OCI-M2 (cell line): ENCODE results near the gene DHX40.
"Not testable (repeated sequence)": the region's sequence is repeated elsewhere in the genome, so short reads cannot be mapped to it uniquely, and the experiment has no call there.

ENCODE experiments used
- DNase-seq: peaks from one replicate; lab custom pipeline; 2025; ENCODE audit not compliant: unreplicated experiment; lab: John Stamatoyannopoulos, UW

Gene DHX40

DNA sequence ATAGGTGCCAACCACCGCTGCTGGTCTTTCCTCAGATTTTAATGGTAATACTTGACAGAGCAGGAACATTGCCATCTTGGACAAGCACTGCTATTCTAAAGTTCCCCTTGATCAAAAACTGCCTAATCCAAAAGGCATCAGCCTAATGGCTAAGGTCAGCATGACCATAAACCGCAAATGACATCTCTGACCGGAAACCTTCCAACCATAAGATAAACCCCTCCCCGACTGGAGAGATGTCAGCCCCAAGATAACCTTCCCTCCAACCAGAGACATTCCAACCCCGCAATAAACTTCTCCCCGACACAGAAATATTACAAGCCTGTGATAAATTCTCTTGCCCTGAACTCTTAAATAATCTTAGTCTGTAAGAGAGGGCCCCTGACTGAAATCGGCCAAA lies 7.4 kb upstream of the DHX40 start:
- DNase-seq = no peak

DNA sequence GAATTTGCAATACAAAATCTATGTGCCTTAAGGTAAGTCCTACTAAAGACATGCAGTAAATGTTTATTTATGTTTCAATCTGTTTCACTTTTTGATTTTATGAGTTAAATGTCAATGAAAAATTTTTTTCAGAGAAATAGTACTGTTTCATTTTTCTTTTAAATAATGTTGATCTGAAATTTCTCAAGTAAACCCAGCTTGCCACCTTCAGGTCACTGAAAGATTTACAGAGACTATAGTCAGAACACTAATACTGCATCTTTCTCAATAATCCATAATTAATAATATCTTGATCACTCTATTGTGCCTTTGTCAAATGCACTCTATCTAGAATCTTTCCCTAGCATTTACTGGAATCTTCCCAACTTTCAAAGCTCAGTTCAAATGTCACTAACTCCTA lies 6.5 kb upstream of the DHX40 start:
- DNase-seq = no peak

DNA sequence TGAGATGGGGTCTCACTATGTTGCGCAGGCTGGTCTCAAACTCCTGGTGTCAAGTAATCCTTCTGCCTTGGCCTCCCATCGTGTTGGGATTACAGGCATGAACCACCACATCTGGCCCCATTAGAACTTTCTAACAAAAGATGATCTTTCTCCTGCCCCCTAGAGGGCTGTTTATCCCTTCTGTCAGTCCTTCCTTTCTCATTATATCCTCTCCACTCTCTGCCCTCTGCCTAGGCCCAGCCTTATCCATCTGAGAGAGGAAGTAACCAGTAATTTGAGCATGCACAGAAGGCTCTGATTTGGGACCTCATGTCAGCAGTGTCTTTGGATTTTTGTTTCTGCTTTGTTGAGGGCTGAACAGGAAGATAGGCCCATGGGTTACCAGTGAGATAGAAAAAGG lies 4.4 kb upstream of the DHX40 start:
- DNase-seq = peak; percentile 38

DNA sequence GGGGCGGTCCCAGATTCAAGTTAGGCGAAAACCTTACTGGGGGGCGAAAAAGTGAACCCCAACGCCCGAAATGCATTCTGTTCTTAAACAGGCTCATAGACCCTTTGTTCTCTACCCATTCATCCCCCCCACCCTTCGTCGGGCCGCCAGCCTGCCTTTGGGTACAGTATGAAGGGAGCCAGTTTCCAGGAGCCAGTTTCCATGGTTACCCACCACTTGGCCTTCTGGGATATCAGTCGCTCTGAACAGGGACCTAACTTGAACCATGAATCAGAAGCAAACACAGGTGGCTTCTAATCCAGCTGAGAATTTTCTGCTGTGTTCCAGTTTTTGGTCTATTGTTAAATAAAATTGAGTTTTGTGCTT lies 532 bp downstream of the DHX40 start:
- no peak for DNase-seq

DNA sequence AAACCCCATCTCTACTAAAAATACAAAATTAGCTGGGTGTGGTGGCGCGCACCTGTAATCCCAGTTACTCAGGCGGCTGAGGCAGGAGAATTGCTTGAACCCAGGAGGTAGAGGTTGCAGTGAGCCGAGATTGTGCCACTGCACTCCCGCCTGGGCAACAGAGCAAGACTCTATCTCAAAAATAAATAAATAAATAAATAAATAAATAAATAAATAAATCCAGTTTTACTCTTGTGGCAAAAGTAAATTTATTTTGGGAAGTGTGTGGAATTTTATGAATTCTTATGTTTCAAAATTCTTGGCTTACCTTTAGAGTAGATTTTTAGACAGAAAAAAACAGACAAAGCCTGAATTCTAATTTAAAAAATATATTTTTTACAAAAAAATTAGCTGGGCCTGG lies 3.7 kb downstream of the DHX40 start:
- not testable (repeated sequence) for DNase-seq

DNA sequence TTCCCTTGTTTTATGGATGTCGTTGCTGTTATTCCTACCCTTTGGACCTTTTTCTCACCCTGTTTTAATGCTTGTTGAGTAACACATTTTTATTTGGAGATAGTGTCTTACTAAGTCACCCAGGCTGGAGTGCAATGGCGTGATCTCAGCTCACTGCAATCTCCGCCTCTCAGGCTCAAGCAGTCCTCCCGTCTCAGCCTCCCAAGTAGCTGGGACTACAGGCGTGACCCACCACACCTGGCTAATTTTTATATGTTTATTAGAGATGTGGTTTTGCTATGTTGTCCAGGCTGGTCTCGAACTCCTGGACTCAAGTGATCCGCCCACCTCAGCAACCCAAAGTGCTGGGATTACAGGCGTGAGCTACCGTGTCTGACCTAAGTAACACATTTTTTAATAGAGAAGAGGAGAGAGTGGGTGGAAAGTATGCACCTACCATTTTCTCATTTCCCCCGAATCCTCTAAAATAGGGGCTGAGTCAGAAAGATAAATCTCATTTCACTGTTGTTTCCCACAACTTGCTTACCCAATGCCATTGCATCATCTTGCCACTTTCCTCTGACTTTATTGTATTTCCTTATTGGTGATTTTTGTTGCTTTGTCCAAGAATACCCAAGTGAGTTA lies 7.0 kb downstream of the DHX40 start:
- no peak for DNase-seq

DNA sequence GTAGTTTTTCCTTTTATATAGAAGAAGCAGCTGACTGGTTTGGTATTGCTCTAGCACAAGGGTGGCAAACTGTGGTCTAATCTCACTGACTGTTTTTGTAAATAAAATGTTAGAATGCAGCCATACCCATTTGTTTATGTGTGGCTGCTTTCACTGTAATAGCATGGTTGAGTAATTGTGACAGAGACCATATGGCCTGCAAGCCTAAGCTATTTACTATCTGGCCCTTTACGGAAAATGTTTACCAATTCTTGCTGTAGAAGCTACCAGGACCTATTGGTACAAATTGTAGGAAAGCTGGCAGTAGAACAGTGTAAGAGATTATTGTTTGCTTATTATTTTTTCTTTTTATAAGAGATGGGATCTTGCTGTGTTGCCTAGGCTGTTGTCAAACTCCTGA lies 18.8 kb downstream of the DHX40 start:
- DNase-seq = not testable (repeated sequence)

DNA sequence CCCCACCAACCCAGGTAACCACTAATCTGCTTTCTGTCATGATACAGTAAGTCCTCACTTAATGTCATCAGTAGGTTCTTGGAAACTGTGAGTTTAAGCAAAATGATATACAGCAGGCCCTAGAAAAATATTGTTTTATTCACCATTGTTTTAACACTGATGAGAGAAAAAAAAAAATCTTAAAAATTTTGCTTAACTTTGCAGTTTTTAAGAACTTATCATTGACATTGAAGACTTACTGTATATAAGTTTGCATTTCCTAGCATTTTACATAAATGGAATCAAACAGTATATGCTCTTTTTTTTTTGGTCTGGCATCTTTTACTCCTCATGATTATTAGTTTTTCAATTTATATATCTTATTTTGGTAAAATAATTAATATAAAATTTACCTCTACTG lies 34.8 kb downstream of the DHX40 start:
- no peak for DNase-seq

DNA sequence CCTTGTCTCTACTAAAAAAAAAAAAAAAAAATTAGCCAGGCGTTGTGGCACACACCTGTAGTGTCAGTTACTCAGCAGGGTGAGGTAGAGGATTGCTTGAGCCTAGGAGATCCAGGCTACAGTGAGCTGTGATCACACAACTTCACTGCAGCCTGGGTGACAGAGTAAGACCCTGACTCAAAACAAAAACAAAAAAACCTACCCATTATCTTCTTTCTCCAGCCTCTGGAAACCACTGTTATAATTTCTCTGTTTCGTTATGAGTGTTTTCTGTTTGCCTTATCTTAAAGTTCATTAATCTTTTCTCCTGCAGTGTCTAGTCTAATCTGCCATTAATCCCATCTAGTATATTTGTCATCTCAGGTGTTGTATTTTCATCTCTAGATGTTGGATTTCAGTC lies 35.7 kb downstream of the DHX40 start:
- no peak for DNase-seq

DNA sequence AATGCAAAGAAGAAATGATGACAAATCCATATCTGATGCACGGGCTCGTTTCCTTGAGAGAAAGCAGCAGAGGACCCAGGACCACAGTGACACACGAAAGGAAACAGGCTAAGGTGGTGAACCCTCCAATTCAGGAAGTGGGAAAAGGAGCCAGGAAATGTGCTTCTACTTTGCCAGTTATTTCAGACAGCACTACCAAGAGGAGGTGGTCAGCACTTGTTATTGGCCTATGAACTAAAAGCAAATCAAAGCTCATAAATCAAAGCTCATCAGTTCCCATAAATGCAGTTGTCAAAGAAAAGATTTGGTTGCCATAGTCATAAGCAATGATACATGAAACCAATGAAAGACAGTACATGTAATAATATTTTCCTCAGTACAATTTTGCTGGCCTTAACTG lies 41.7 kb downstream of the DHX40 start:
- no peak for DNase-seq

DNA sequence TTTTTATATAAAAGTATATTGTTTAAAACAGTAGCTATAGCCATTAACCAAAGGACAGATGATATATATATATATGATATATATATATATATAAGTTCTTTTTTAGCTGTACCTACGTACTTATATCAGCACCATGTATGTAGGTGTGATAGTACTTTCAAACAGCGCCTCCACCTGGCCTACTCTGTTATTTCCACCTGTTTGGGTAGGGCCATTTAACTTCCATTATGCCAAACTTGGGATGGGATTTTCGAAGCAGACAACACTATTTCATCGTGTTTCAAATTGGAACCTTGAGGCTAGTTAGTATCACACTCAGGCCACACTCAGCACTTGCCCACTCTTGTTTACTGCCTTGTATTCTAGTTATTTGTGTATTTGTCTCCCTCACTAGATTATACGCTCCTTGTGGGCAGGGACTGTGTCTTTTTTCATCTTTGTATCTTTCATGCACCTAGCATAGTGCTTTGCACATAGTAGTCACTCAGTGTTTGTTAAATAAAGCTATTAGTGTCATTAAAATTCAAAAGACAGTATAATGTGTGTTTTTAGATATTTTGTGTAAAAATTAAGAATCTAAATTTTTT lies 42.5 kb downstream of the DHX40 start:
- DNase-seq = no peak

DNA sequence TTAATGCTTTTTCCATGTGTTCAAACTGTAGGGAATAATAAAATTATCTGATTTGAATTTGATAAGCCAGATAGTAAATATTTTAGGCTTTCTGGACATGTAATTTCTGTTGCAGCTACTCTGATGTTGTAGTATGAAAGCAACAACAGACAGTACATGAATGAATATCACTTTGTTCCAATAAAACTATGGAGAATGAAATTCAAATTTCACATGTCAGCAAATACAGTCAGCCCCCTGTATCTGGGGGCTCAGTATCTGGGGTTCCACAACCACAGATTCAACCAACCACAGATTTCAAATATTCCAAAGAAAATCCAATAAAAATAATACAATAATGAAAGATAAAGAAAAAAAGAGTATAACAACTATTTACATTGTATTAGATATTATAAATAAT lies 46.1 kb downstream of the DHX40 start:
- DNase-seq = no peak

DNA sequence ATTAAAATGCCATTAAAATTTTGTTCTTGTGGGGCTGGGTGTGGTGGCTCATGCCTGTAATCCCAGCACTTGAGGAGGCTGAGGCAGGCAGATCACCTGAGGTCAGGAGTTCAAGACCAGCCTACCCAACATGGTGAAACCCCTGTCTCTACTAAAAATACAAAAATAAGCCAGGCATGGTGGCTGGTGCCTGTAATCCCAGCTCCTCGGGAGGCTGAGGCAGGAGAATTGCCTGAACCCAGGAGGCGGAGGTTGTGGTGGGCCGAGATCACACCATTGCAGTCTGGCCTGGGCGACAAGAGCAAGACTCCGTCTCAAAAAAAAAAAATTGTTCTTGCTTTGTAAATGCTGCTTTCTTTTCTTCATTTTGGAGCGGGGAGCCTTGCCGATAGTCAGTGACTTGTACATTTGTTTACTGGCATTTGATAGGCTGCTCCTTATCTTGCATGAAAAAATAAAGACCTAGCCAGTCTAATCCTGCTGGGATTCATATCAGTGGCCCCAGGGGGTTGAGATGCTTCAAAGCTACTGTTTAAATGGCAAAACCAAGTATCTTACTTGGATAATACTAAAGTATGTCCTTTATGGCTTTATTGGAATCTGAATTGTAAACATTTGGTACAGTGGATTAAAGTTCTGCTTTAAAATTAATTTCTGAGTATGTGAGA lies 51.0 kb downstream of the DHX40 start:
- DNase-seq = no peak

DNA sequence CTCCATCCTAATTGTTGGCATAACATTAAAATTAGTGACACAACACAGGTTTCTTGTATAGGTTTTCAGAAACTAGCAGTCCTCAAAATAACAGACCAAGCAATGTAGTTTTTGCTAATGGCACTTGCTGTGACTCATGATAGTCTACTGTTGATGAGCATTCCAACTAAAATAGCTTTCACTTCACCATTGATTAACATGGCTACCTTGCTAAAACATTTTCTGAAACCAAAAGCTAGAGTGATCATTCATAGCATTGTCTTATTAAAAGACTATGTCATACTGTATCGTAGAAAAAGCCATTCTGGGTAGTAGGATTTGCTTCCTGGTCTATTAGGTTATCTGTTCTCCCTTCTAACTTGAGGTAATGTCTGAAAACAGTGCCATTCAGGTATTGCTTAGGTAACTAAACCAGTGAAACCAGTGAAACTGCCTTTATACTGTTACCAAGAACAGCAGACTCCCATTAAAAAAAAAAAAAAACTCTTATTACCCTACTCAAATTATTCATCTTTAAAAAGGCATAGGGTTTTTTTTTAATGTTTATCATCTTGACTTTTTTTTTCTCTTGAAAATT lies 51.8 kb downstream of the DHX40 start:
- no peak for DNase-seq

DNA sequence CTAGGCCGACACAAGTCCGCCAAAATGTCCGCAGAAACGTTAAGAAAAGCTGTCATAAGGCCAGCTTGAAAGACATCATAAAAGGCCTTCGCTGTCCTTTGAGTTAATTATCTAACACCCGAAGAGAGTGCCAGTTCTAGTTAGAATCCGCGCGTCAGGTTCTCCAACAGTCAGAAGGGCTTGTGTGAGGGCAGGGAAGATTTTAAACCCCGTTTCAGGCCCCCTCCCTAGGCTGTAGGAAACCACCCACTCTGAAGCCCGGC lies 53.6 kb downstream of the DHX40 start:
- no peak for DNase-seq

DNA sequence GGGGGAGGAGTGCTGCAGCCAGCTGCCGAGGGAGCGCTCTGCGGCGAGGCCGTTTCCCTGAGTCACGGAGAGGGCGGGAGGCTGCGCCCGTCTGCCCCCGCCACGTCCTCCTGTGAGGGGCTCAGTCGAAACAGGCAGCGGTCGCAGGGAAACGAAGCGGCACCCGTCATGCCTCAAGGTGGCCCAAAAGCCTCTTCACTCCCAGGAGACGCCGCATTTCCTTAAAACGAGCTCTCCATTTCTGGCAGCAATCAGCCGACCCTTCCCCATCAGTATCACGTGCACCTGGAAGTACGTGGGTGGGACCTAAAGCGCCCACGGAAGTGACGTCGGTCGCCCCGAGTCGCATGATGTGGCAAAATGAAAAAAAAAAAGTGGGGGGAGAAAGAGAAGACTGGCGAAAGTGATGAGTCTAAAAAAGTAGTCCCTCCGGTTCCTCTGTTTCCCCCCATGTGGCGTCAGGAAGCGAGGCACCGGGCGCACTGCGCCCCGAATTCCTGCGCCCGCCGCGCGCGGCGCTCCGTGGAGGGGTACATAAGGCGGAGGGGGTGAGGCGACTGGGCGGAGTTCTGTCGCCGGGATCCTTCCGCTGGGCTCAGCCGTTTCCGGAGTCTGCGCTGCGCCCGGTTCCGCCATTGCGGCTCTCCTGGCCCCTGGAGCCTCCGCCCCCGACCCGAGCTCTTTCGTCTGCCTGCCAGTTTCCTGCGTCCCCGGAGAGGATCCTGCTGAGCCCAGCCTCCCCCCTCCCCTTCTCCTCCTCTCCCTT lies 54.1 kb downstream of the DHX40 start, which contains the start of gene CLTC:
CLTC (plus strand) TSS at position 598 of the 766 bp plus-strand sequence. CDS start 237 bp downstream, outside the sequence.
- no peak for DNase-seq

DNA sequence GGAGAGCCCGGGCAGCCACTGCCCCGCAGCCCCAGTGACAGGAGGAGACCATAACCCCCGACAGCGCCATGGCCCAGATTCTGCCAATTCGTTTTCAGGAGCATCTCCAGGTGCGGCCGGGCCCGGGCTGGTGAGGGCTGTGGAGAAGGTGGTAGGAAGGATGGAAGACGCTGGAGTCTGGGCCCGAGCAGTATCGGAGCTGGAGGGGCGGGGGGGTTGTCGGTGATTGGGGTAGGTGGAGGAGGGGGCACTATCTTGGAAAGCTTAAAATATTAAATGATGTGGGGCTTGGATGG lies 54.6 kb downstream of the DHX40 start:
- no peak for DNase-seq

DNA sequence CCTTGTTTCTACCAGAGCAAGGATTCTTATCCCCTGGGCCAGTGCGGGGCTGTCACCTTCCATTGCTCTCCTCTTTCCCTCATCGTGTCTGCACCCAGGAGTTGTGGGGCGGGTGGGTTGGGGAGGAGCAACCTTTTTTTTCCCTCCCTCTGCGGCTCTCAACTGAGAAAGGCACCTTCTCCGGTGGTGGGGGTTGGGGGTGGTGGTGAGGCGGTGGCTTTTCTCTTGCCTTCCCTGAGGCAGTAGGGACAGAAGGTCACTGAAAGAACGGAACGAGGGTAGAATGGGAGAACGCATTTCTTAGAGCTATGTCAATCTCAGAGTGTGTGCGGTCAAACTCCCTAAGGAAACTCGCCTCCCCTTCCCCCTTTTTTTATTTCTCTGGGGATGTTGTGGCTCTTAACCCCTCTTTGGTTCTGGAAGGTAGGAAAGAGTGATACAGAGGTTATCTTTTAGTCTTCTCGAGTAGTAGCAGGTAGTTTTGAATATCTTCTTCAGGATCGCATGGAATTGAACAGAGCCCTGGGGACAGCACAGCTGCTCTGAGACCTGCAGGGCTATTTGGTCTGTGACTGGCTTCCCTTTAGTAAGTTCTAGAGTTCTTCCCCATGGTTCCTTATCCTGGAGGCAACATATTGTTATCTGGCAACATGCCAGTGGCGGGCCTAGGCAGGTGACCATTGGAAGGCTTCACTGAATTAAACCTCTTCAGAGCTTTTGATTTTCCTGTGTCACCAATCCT lies 55.3 kb downstream of the DHX40 start:
- DNase-seq = no peak

DNA sequence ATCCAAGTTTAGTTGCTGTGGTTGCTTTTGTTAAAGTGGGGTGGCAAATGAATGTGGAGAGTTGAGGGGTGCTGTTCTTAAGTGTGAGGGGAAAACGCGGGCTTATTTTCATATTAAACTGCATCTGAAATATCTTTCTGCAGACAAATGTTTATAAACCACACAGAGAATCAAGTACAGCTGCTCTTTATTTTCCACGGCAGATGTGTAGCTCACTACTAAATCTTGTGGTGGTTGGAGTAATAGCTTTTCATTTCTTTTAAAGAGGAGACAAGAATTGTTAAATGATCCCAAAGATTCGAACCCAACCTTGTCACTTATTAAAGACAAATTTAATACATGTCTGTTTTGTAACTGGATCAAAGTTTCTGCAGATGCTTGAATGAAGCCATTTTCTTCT lies 56.4 kb downstream of the DHX40 start:
- no peak for DNase-seq

DNA sequence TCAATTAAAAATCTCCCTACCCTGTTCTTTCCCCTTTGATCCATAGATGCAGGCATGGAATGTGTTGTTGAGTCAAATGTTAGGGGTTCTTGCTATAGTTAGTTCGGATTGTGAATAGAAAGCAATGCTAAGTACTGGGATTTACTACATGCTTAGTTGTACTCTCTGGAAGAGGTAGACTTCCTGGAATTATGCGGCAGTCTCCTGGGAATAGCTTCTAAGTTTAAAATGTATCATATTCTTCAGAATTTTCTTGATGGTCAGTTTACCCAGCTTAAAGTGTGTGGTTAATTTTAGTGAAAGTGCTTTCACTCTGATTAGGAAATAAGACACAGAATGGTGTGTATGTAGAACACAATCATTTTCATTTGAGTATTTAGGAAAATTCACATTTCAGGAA lies 57.7 kb downstream of the DHX40 start:
- no peak for DNase-seq

DNA sequence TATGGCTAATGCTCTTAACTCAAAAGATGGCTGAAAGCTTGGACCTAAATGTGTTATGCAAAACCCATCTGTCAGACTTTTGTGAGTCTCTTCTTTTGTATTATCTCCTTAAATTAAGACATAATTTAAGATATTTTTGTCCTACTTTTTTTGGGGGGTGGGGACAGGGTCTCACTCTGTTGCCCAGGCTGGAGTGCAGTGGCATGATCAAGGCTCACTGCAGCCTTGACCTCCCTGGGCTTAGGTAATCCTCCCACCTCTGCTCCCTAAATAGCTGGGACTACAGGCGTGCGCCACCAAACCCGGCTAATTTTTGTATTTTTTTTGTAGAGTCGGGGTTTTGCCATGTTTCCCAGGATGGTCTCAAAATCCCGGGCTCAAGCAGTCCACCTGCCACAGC lies 61.3 kb downstream of the DHX40 start:
- DNase-seq = no peak
